GM23248 (cell line): ENCODE data around the gene TSHZ2.

ENCODE experiments used
- EZH2 ChIP-seq: fragments of 200-600 bp; sonication (generic); IDR thresholded peaks from 2 replicates; pipeline ENCODE4 v1.6.1; 2018; ENCODE audit warnings: antibody characterized with exemption, mild to moderate bottlenecking; ENCODE audit not compliant: insufficient read depth, poor library complexity, severe bottlenecking
- EZH2phosphoT487 ChIP-seq: fragments of 200-600 bp; sonication (generic); IDR thresholded peaks from 2 replicates; pipeline ENCODE4 v1.6.1; 2018; ENCODE audit warnings: antibody characterized with exemption, moderate library complexity, mild to moderate bottlenecking, low read depth; ENCODE audit not compliant: insufficient read depth

DNA sequence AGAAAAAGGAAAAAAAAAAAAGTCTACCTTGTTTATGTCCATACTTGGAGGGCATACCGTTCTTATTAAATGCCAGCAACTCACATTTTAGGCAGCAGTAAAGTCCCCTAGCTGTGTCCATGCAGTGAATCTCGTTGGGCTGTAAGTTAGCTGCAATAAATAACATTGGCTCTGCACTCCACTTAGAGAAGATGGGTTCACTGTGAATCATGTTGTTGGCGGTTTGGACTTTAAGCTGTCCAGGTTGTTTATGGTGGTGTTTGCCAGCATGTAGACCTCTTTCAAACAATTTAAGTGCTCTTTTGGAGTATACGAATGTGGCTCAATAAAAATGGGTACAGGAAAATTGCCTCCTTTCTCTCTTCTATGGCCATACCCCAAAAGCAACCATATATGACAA lies 494.1 kb downstream of the TSHZ2 start:
- TF ChIP-seq EZH2: no peak
- no peak for TF ChIP-seq EZH2phosphoT487
